ENCODE measurements around the gene LIF.

LIF gene

DNA sequence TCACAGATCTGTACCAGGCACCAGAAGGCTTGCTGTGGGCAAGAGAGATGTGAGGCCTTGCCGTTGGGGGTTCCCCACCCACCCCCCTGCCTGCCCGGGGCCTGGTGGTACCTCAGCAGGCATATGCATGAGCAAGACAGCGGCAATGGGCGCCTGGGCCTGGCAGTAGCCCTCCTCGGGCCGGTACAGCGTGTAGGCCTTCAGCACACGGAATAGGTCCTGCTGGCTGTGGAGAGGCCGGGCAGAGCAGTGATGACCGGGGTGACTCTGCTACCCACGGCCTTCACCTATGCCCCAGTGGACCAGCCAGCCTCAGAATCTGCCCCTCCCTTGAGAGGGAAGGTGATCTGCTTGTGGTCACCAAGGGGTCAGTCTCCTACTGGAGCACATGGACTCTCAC, 48.3 kb upstream of the LIF start:
- no peak for TF ChIP-seq ZNF70 (CRISPR knock-in tag; IDR thresholded peaks at IDR 0.05)
- TF ChIP-seq CSDC2 (CRISPR knock-in tag; IDR thresholded peaks at IDR 0.05), result no peak
- TF ChIP-seq, protein P1, sequence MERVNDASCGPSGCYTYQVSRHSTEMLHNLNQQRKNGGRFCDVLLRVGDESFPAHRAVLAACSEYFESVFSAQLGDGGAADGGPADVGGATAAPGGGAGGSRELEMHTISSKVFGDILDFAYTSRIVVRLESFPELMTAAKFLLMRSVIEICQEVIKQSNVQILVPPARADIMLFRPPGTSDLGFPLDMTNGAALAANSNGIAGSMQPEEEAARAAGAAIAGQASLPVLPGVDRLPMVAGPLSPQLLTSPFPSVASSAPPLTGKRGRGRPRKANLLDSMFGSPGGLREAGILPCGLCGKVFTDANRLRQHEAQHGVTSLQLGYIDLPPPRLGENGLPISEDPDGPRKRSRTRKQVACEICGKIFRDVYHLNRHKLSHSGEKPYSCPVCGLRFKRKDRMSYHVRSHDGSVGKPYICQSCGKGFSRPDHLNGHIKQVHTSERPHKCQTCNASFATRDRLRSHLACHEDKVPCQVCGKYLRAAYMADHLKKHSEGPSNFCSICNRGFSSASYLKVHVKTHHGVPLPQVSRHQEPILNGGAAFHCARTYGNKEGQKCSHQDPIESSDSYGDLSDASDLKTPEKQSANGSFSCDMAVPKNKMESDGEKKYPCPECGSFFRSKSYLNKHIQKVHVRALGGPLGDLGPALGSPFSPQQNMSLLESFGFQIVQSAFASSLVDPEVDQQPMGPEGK (CRISPR knock-in tag; IDR thresholded peaks at IDR 0.05; ENCODE audit: borderline replicate concordance), result no peak
- no peak for TF ChIP-seq ZC3H10 (CRISPR knock-in tag; IDR thresholded peaks at IDR 0.05)
- TF ChIP-seq, protein P2, sequence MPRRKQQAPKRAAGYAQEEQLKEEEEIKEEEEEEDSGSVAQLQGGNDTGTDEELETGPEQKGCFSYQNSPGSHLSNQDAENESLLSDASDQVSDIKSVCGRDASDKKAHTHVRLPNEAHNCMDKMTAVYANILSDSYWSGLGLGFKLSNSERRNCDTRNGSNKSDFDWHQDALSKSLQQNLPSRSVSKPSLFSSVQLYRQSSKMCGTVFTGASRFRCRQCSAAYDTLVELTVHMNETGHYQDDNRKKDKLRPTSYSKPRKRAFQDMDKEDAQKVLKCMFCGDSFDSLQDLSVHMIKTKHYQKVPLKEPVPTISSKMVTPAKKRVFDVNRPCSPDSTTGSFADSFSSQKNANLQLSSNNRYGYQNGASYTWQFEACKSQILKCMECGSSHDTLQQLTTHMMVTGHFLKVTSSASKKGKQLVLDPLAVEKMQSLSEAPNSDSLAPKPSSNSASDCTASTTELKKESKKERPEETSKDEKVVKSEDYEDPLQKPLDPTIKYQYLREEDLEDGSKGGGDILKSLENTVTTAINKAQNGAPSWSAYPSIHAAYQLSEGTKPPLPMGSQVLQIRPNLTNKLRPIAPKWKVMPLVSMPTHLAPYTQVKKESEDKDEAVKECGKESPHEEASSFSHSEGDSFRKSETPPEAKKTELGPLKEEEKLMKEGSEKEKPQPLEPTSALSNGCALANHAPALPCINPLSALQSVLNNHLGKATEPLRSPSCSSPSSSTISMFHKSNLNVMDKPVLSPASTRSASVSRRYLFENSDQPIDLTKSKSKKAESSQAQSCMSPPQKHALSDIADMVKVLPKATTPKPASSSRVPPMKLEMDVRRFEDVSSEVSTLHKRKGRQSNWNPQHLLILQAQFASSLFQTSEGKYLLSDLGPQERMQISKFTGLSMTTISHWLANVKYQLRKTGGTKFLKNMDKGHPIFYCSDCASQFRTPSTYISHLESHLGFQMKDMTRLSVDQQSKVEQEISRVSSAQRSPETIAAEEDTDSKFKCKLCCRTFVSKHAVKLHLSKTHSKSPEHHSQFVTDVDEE (CRISPR knock-in tag; IDR thresholded peaks at IDR 0.05), result no peak
- TF ChIP-seq PPARA (CRISPR knock-in tag; IDR thresholded peaks at IDR 0.05; ENCODE audit: borderline replicate concordance), result no peak
- no peak for TF ChIP-seq RARB (CRISPR knock-in tag; IDR thresholded peaks at IDR 0.05)
- no peak for TF ChIP-seq OSR1 (CRISPR knock-in tag; IDR thresholded peaks at IDR 0.05)
- TF ChIP-seq ZFP3 (CRISPR knock-in tag; IDR thresholded peaks at IDR 0.05), result no peak
- no peak for TF ChIP-seq ZNF8 (CRISPR knock-in tag; IDR thresholded peaks at IDR 0.05)
- no peak for TF ChIP-seq TCF4 (CRISPR knock-in tag; IDR thresholded peaks at IDR 0.05; ENCODE audit: borderline replicate concordance)
- TF ChIP-seq ESRRG (CRISPR knock-in tag; IDR thresholded peaks at IDR 0.05), result no peak
- TF ChIP-seq, protein P3, sequence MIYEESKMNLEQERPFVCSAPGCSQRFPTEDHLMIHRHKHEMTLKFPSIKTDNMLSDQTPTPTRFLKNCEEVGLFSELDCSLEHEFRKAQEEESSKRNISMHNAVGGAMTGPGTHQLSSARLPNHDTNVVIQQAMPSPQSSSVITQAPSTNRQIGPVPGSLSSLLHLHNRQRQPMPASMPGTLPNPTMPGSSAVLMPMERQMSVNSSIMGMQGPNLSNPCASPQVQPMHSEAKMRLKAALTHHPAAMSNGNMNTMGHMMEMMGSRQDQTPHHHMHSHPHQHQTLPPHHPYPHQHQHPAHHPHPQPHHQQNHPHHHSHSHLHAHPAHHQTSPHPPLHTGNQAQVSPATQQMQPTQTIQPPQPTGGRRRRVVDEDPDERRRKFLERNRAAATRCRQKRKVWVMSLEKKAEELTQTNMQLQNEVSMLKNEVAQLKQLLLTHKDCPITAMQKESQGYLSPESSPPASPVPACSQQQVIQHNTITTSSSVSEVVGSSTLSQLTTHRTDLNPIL (CRISPR knock-in tag; IDR thresholded peaks at IDR 0.05; ENCODE audit: low read depth), result no peak
- no peak for TF ChIP-seq ISL1 (CRISPR knock-in tag; IDR thresholded peaks at IDR 0.05)
- TF ChIP-seq ZNF565 (CRISPR knock-in tag; conservative IDR thresholded peaks at IDR 0.05; ENCODE audit: low read depth), result no peak
- TF ChIP-seq, protein P4, sequence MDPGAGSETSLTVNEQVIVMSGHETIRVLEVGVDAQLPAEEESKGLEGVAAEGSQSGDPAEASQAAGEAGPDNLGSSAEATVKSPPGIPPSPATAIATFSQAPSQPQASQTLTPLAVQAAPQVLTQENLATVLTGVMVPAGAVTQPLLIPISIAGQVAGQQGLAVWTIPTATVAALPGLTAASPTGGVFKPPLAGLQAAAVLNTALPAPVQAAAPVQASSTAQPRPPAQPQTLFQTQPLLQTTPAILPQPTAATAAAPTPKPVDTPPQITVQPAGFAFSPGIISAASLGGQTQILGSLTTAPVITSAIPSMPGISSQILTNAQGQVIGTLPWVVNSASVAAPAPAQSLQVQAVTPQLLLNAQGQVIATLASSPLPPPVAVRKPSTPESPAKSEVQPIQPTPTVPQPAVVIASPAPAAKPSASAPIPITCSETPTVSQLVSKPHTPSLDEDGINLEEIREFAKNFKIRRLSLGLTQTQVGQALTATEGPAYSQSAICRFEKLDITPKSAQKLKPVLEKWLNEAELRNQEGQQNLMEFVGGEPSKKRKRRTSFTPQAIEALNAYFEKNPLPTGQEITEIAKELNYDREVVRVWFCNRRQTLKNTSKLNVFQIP (CRISPR knock-in tag; IDR thresholded peaks at IDR 0.05; ENCODE audit: borderline replicate concordance, low read depth), result no peak
- no peak for TF ChIP-seq ARNTL (CRISPR knock-in tag; IDR thresholded peaks at IDR 0.05; ENCODE audit: borderline replicate concordance, low read depth)
- no peak for TF ChIP-seq TOX (CRISPR knock-in tag; IDR thresholded peaks at IDR 0.05; ENCODE audit: borderline replicate concordance)
- TF ChIP-seq ZFP30 (CRISPR knock-in tag; IDR thresholded peaks at IDR 0.05), result no peak
- ATAC-seq, result no peak

DNA sequence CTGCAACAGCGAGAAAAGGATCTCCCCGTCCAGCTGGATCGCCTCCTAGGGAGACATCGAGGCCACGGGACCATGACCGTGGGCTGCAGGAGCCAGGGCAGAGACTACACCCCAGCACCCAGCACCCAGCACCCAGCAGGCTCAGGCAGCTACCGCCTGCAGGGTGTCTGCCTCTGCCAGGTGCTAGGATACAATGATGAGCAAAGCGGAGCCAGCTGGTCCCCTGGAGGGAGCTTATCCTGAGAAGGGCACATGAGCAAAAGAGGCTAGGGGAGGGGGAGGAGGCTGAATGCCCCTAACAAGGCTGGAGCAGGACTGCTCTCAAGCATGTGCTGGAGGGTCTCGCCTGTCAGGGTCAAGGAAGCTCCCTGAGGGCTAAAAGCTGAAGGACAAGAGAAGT, 47.5 kb upstream of the LIF start:
- no peak for ATAC-seq
- TF ChIP-seq BACH2 (CRISPR knock-in tag; IDR thresholded peaks at IDR 0.05; ENCODE audit: borderline replicate concordance) (no peak), ZNF565 (CRISPR knock-in tag; conservative IDR thresholded peaks at IDR 0.05; ENCODE audit: low read depth) (no peak), ZNF8 (CRISPR knock-in tag; IDR thresholded peaks at IDR 0.05) (no peak), OSR1 (CRISPR knock-in tag; IDR thresholded peaks at IDR 0.05) (no peak), CSDC2 (CRISPR knock-in tag; IDR thresholded peaks at IDR 0.05) (no peak), ZFP30 (CRISPR knock-in tag; IDR thresholded peaks at IDR 0.05) (no peak), ZFP3 (CRISPR knock-in tag; IDR thresholded peaks at IDR 0.05) (no peak), ESRRG (CRISPR knock-in tag; IDR thresholded peaks at IDR 0.05) (no peak), TOX (CRISPR knock-in tag; IDR thresholded peaks at IDR 0.05; ENCODE audit: borderline replicate concordance) (no peak), PPARA (CRISPR knock-in tag; IDR thresholded peaks at IDR 0.05; ENCODE audit: borderline replicate concordance) (no peak), ARNTL (CRISPR knock-in tag; IDR thresholded peaks at IDR 0.05; ENCODE audit: borderline replicate concordance, low read depth) (no peak), ZNF70 (CRISPR knock-in tag; IDR thresholded peaks at IDR 0.05) (no peak), ZC3H10 (CRISPR knock-in tag; IDR thresholded peaks at IDR 0.05) (no peak), RARB (CRISPR knock-in tag; IDR thresholded peaks at IDR 0.05) (no peak), SNAI2 (CRISPR knock-in tag; IDR thresholded peaks at IDR 0.05) (no peak)
- TF ChIP-seq, protein P1 (CRISPR knock-in tag; IDR thresholded peaks at IDR 0.05; ENCODE audit: borderline replicate concordance), result no peak
- TF ChIP-seq, protein P3 (CRISPR knock-in tag; IDR thresholded peaks at IDR 0.05; ENCODE audit: low read depth), result no peak
- TF ChIP-seq, protein P5, sequence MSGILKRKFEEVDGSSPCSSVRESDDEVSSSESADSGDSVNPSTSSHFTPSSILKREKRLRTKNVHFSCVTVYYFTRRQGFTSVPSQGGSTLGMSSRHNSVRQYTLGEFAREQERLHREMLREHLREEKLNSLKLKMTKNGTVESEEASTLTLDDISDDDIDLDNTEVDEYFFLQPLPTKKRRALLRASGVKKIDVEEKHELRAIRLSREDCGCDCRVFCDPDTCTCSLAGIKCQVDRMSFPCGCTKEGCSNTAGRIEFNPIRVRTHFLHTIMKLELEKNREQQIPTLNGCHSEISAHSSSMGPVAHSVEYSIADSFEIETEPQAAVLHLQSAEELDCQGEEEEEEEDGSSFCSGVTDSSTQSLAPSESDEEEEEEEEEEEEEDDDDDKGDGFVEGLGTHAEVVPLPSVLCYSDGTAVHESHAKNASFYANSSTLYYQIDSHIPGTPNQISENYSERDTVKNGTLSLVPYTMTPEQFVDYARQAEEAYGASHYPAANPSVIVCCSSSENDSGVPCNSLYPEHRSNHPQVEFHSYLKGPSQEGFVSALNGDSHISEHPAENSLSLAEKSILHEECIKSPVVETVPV (CRISPR knock-in tag; IDR thresholded peaks at IDR 0.05), result no peak
- TF ChIP-seq, protein P2 (CRISPR knock-in tag; IDR thresholded peaks at IDR 0.05), result no peak

Data from SK-N-SH treated with all-trans-retinoic acid at 6 μM for 48 hours (cell line).